Hematopoietic multipotent progenitor cell treated with erythropoietin and hydrocortisone succinate and interleukin-3 and kit ligand, for 8 days (in vitro differentiated cells): ENCODE data around the gene EPB41L4A.
"Not testable (repeated sequence)": the region's sequence is repeated elsewhere in the genome, so short reads cannot be mapped to it uniquely, and the experiment has no call there.

ENCODE experiments used
- DNase-seq: peaks from one replicate; pipeline ENCODE4 v3.0.0-alpha.2; 2015

EPB41L4A gene, protein sequence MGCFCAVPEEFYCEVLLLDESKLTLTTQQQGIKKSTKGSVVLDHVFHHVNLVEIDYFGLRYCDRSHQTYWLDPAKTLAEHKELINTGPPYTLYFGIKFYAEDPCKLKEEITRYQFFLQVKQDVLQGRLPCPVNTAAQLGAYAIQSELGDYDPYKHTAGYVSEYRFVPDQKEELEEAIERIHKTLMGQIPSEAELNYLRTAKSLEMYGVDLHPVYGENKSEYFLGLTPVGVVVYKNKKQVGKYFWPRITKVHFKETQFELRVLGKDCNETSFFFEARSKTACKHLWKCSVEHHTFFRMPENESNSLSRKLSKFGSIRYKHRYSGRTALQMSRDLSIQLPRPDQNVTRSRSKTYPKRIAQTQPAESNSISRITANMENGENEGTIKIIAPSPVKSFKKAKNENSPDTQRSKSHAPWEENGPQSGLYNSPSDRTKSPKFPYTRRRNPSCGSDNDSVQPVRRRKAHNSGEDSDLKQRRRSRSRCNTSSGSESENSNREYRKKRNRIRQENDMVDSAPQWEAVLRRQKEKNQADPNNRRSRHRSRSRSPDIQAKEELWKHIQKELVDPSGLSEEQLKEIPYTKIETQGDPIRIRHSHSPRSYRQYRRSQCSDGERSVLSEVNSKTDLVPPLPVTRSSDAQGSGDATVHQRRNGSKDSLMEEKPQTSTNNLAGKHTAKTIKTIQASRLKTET

DNA sequence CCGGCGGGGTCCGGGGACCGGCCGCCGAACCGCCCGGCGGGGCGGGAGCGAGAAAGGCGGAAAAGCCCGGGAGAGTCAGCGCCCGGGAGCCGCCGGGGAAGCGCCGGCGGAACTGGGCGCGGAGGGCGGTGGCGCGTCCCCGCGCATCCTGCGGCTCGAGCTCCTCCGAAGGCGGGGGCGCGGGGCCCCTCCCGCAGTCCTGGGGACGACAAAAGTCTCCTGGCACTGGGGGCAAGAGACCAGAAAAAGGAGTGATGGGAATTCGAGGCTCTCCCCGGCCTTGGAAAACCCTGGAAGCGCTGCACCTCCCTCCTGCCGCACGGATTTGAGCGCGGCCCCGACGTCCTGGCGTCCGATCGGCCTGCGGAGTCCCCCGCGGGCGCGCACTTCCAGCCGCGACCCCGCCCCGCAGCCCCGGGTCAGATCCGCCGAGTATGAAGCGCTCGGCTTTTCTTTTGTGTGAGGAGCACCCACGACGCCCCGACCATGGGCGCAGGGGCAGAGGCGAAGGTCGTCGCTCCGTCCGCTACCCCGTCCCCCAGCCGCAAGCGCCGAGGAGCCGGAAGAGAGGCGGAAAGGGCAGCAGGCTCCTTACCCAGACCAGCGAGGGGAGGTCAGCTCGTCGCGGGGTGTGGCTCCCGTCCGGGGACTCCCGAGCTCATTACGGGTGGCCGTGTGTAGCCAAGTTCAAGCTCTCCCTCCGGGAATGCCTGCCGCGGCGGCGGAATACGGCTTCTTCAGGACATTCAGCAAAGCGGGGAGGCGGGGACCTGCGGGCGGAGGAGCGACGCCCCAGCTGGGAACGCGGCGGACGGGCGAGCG is at the start of gene EPB41L4A:
EPB41L4A (minus strand) TSS at position 114 of the 822 bp plus-strand sequence. CDS start 238 bp downstream, outside the sequence.
- peak; percentile 52 for DNase-seq

DNA sequence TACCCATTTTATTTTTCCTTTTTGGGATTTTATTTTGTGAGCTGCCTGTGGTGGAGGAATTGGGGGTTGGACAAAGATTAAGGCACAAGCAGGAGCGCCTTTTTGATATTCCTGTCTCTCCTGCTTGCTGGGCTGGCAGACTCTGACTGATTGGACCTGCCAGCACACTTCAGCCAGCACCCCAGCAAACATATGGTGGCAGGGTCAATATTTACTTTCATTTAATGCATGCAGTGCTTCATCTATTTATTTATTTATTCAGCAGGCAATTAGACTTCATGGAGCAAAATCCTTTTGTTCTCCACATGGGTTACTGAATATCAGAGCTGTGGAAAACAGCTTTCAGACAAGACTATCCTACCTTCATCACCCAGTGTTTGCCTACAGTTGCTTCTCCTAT is 48.4 kb upstream of the EPB41L4A start:
- DNase-seq = no peak

DNA sequence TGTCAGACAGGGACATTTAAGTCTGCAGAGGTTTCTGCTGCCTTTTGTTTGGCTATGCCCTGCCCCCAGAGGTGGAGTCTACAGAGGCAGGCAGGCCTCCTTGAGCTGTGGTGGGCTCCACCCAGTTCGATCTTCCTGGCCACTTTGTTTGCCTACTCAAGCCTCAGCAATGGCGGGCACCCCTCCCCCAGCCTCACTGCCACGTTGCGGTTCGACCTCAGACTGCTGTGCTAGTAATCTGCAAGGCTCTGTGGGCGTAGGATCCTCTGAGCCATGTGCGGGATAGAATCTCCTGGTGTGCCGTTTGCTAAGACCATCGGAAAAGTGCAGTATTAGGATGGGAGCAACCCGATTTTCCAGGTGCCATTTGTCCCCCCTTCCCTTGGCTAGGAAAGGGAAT is 47.2 kb upstream of the EPB41L4A start:
- not testable (repeated sequence) for DNase-seq

DNA sequence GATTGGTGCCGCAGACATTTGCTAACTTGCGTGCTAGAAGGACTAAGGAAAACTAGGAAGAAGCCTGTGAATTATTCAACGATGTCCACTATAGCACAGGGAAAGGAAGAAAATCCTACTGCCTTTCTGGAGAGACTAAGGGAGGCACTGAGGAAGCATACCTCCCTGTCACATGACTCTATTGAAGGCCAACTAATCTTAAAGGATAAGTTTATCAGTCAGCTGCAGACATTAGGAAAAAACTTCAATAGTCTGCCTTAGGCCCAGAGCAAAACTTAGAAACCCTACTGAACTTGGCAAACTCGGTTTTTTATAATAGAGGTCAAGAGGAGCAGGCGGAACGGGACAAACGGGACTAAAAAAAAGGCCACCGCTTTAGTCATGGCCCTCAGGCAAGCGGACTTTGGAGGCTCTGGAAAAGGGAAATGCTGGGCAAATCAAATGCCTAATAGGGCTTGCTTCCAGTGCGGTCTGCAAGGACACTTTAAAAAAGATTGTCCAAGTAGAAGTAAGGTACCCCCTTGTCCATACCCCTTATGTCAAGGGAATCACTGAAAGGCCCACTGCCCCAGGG is 28.2 kb upstream of the EPB41L4A start:
- DNase-seq = peak; percentile 80

DNA sequence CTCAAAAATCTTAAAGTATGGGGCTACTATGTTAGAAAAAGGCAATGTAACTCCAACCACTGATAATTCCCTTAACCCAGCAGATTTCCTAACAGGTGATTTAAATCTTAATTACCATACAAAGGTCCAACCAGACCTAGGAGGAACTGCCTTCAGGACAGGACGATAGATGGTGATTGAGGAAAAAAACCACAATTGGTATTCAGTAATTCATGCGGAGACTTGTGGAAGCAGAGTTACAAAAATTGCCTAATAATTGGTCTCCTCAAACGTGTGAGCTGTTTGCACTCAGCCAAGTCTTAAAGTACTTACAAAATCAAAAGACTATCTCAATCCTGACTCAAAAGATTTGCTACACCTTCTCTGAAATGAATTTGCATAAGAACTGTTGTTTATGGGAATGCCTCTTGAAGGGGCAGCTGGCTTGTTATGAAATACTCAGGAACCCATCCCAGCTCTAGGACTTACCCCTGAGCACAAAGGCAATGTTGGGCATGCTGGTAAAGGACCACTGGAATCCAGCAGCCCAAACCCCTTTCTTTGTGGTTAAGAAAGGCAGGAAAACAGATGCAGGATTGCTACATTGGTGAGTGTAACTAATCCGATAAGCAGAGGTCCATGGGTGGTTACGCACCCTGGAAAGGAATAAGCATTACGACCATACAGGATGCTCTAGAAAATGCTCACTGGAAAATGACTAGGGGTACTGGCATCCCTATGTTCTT is 26.7 kb upstream of the EPB41L4A start:
- no peak for DNase-seq

DNA sequence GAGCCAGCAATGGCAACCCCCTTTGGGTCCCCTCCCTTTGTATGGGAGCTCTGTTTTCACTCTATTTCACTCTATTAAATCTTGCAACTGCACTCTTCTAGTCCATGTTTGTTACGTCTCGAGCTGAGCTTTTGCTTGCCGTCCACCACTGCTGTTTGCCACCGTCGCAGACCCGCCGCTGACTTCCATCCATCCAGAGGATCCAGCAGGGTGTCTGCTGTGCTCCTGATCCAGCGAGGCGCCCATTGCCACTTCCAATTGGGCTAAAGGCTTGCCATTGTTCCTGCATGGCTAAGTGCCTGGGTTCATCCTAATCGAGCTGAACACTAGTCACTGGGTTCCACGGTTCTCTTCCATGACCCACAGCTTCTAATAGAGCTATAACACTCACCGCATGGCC is 24.9 kb upstream of the EPB41L4A start:
- DNase-seq = not testable (repeated sequence)

DNA sequence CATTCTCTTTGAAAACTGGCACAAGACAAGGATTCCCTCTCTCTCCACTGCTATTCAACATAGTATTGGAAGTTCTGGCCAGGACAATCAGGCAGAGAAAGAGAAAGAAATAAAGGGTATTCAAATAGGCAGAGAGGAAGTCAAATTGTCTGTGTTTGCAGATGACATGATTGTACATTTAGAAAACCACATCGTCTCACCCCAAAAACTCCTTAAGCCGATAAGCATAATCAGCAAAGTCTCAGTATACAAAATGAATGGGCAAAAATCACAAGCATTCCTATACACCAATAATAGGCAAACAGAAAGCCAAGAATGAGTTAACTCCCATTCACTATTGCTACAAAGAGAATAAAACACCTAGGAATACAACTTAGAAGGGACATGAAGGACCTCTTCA is 21.0 kb upstream of the EPB41L4A start:
- peak; percentile 58 for DNase-seq

DNA sequence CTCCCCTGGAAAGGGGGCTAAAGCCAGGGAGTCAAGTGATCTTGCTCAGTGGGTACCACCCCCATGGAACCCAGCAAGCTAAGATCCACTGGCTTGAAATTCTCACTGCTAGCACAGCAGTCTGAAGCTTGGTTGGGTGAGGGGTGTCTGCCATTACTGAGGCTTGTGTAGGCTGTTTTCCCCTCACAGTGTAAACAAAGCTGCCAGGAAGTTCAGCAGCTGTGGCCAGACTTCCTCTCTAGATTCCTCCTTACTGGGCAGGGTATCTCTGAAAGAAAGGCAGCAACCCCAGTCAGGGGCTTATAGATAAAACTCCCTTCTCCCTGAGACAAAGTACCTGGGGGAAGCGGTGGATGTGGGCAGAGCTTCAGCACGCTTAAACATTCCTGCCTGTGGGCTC is 17.1 kb upstream of the EPB41L4A start:
- DNase-seq = no peak

DNA sequence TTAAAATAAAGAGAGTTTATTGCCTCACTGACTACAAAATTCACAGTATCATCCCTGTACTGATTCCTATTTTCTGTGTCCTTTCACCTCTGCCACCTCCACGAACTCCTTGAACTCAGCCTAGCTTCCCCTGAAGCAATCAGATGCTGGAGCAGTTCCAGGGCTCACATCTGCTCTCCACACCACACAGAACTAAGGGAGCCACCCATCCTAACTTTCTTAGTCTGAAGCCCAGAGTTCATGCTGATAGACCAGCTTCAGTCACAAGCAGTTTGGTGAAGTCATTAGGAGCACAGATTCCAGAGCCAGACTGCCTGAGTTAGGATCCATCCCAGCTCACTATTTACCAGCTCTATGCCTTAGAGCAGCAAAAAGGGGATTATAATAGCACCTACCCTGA is 15.6 kb upstream of the EPB41L4A start:
- DNase-seq = peak; percentile 70

DNA sequence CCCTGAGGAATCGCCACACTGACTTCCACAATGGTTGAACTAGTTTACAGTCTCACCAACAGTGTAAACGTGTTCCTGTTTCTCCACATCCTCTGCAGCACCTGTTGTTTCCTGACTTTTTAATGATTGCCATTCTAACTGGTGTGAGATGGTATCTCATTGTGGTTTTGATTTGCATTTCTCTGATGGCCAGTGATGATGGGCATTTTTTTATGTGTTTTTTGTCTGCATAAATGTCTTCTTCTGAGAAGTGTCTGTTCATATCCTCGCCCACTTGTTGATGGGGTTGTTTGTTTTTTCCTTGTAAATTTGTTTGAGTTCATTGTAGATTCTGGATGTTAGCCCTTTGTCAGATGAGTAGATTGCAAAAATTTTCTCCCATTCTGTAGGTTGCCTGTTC is 7.1 kb upstream of the EPB41L4A start:
- not testable (repeated sequence) for DNase-seq

DNA sequence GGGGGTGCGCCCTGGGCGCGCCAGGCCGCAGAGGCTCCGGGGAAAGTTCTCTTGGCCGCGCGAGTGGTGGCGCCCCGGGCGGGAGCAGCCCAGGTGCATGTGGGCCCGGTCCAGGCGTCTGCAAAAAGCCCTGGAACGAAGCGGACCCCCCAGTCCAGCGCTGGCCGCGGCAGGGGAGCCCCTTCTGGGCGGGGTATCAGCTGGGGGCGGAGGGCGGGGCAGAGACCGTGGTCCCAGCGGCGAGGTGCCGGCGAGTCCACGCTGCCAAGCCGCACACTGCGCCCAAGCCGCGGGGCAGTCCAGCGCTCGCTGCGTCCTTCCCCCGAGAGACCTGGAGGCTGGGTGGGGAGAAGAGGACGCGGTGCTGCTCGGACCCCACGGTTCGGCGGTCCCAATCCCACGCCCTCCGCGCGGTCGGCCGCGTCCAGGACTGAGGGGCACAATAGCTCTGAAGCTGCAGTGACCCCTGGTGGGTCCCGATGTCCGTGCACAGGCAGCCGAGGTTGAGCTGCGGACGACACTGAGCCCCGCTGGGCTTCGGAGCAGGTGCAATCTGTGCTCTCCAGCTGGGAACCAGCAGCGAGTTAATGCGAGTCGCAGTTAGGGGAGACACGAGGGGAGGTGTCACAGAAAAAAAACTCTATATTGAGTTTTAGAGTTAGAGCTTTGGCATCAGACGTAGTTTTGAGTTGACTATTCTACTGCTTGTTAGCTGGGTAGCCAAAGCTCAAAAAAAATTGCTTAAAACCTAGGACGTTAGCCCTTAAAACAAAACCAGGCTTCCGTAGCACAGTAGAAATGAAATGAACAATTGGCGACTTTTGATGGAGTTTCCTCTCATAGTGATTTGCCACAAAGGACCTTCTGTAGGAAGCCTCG is 1.1 kb upstream of the EPB41L4A start:
- peak; percentile 77 for DNase-seq

DNA sequence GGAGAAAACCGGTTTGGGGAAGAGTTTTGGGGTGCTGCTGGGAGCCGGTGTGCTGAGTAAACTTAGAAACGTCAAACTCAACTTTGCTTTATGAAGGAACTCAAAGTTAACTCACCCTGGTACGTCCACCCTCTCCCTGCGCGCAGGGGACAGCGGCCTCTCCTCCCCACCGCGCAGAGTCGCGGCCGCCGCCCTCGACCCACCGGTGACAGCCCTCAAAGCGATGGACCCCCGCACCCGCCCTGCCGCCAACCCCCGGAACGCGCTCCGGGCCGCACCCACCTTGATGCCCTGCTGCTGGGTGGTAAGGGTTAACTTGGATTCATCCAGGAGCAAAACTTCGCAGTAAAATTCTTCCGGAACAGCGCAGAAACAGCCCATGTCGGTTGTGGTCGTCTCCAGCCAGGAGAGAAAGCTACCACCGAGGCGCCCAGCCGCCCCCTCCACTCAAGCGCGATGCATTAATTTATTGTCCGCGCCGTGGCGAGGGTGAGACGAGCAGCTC is 366 bp downstream of the EPB41L4A start:
- DNase-seq = peak; percentile 12

DNA sequence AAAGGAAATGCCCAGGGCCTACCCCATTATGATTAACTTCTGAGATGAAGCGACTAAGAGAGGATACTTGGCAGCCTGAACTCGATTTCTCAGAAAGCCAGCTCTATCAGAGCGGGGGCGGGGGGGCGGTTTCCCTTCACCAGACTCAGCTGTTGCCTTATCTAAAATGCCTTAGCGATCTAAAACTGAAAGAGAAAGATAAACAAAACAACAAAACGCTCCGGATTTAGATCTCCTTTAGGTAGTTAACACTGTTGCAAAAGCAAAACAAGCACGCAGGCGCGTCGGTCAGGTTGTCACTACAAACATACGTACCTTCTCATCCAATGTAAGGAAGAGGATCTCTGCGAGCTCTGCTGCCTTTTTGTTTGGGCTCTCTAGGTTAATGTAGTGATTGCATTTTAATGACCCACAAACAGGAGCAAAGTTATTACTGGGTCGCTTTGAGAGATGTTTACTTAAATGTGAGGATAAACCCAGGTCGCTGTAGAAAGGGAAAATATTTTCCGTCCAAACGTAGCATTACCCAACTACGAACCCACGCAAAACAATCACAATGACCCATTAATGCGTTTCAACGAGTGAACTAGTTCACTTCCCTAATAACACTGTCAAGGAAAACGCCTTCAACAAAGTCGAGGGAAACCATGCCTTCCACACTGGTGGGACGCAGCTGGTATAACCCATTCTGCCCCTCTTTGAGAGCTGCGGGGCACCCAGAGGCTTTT is 982 bp downstream of the EPB41L4A start:
- peak; percentile 84 for DNase-seq

DNA sequence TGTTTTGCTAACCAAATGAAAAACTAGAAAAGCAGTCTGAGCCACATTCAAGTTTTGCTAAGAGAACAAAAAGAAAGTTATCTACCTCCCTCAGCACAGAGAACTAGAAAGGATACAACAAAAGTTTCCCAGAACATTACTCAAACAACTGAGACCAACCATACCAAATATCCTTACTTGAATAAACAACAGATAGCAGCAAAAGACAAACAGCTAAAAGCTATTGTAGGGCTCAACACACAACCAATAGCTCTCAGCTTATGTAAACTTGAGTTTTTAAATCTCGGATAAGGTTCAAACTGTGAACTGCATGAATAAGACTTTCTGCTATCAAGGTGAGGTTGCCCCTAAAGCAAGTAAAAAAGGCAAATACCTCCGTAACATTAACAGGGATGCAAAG is 3.5 kb downstream of the EPB41L4A start:
- DNase-seq = no peak

DNA sequence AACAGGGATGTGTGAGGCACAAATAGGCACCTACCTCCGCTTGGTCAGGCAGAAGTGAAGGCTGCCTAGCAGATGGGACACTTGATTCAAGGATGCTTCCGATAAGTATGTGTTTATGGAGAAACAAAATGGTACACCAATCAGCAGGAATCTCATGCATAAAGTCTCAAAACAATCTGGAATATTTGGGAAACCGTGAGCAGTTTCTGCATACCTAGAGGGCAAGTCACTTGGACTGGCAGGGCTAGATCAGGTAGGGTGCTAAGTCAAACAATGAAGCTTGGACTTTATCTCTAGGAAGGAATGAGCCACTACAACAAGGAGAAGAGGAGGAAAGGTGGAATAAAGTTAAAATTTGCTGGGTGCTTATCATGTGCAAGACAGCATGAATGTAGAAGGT is 5.5 kb downstream of the EPB41L4A start:
- no peak for DNase-seq

DNA sequence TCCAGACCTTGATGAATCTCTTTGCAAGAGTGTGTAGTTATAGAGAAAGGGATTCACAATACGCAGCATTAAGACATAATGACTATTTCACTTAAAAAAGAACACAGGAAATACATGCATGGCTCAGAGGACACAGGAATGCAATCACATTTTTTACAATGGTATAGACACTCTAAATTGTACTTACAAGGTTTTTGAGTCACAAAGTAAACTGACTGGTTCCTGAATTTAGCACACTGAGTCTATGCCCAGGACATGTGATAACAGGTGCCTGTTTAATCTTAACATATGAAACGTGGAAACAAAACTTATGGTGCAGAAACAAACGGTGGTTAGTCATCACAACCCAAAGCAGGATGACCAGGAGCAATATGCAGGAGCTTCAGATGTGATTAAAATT is 6.7 kb downstream of the EPB41L4A start:
- DNase-seq = no peak

DNA sequence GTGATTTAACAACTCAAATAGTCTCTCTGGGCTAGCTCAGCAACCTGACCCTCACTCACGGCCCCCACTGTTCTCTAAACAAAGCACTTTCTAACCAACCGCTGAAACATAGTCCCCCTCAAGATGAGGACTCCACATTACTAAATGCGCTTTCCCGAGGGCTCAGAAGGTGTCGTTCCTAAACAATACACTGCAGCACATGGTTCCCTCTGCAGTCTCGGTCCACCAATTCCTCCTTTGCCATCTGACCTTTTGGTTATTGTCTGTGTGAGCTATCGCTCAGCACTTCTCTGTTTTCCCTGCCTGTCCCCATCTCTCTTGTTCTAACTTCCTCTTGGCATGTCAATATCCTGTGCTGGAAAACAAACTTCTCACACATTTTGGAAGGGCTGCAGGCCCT is 7.2 kb downstream of the EPB41L4A start:
- DNase-seq = no peak

DNA sequence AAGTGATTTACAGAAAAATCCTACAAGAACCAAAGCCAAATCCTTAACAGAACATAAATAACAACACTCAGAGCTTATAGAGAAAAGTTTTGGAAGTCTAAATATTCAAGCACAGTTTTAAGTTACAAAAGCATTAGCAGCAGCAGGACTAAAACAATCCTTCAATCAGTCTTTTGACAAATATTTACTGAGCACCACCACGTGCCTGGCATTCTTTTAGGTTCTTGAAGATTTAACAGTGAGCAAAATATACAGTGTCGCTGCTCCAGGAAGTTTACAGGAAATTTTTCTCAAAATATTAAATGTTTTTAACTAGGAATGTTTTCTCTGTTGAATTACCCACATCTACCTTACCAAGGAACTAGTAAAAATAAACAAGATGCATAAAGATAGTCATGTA is 11.4 kb downstream of the EPB41L4A start:
- no peak for DNase-seq

DNA sequence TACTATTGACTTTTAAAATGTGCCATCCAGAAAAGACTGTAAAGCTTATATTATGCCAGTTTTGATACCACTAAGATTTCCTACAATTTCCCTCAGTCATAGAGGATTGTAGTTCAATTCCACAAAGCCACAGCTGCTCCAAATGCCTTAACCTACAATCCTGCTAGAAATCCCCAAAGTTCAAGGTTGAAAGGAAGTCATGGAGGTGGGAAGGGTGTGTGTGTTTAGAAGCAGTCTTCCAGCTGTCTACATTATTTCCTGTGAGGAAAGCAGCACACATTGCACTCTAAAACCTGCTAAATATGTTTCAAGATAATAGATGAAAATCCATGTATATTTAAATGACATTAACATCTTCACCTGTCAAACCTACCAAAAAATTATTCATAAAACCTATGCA is 11.8 kb downstream of the EPB41L4A start:
- DNase-seq = no peak

DNA sequence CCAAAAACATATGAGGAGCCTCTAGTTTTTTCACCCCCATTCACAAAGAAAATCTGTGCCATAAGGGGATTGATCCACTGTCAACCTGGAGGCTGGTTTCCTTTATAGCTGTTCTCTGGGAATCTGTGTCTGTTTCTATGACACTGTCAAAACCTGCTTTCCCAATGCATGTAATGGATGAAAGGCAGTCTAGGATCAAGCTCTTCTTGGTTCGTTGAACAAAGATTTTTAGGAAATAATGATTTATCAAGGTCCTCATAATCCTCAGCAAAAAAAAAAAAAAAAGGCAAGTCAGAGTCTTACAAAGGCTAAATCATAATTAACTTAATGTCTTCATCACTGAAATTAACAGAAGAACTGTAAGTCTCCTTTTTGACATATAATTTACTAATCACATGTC is 16.0 kb downstream of the EPB41L4A start:
- DNase-seq = no peak
